ENCODE results near the gene MAT2A. TPM values are rescaled to one million over a fixed set of nuclear protein-coding genes. Genes with fewer than 3 reads are reported as not detected.

The MAT2A gene
- total RNA-seq, 4 donors from 2014 or later, result 303 to 511 (median 354) TPM

DNA sequence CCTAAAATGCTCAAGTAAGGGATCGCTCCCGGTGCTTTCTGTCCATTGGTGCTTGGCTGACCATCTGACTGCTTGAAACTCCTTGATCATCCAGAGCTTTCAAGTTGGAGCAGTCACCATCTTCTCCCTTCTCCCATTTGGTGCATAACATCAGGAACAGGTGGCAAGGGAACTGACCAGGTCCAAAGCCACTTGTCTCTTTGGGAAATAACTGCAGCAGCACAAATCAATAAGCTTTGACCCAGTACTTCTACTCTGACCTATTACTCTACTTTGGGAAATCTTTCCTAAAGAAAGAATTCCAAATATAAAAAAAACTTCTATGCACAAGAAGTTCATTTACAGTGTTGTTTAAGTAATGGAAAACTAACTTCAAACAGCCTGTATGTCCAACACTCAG lies 10.6 kb upstream of the MAT2A start:
- intact Hi-C loops (cut with DNase I), result no loop called here
- TF ChIP-seq, protein P1, sequence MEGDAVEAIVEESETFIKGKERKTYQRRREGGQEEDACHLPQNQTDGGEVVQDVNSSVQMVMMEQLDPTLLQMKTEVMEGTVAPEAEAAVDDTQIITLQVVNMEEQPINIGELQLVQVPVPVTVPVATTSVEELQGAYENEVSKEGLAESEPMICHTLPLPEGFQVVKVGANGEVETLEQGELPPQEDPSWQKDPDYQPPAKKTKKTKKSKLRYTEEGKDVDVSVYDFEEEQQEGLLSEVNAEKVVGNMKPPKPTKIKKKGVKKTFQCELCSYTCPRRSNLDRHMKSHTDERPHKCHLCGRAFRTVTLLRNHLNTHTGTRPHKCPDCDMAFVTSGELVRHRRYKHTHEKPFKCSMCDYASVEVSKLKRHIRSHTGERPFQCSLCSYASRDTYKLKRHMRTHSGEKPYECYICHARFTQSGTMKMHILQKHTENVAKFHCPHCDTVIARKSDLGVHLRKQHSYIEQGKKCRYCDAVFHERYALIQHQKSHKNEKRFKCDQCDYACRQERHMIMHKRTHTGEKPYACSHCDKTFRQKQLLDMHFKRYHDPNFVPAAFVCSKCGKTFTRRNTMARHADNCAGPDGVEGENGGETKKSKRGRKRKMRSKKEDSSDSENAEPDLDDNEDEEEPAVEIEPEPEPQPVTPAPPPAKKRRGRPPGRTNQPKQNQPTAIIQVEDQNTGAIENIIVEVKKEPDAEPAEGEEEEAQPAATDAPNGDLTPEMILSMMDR (IDR thresholded peaks at IDR 0.05), result no peak
- no peak for TF ChIP-seq POLR2A (IDR thresholded peaks at IDR 0.05)

DNA sequence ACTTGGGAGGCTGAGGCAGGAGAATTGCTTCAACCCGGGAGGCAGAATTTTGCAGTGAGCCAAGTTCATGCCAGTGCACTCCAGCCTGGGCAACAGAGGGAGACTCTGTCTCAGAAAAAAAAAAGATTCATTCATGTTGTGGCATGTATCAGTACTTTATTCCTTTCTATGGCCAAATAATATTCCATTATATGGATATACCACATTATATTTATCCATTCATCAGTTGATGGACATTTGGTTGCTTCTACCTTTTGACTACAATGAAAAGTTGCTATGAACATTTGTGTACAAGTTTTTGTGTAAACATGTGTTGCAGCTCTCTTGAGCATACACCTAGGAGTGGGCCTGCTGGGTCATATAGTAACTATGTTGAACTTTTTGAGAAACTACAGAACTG lies 9.2 kb upstream of the MAT2A start:
- WGBS, 2 donors, result 88 to 95% methylated on average over 1 of the region's 1 CpG
- no peaks in the 10 kb centered on the region for H3K27me3 ChIP-seq
- no peak for DNase-seq
- no peaks in the 10 kb centered on the region for H3K36me3 ChIP-seq
- H3K27ac ChIP-seq, result no peak overlapping the region
- H3K4me1 ChIP-seq, result no peaks in the 10 kb centered on the region
- TF ChIP-seq, protein P1 (IDR thresholded peaks at IDR 0.05), result no peak
- no peak for TF ChIP-seq POLR2A (IDR thresholded peaks at IDR 0.05)
- no peaks in the 10 kb centered on the region for H3K9me3 ChIP-seq
- intact Hi-C loops (cut with DNase I), result no loop called here
- H3K4me3 ChIP-seq (replicated peaks in 1 of 3), result no peak overlapping the region

More for the DNA sequence above, 10.6 kb upstream of the MAT2A start:
- 88 to 100% methylated on average over 2 of the region's 2 CpGs for WGBS, 2 donors
- no peak for DNase-seq
- no peak overlapping the region for H3K4me3 ChIP-seq (replicated peaks in 1 of 3)
- H3K4me1 ChIP-seq, result peaks cover 0 to 3% of the 10 kb centered on the region in 2 donors
- H3K9me3 ChIP-seq, result no peaks in the 10 kb centered on the region
- H3K27me3 ChIP-seq, result no peaks in the 10 kb centered on the region
- no peaks in the 10 kb centered on the region for H3K36me3 ChIP-seq
- H3K27ac ChIP-seq, result no peak overlapping the region

DNA sequence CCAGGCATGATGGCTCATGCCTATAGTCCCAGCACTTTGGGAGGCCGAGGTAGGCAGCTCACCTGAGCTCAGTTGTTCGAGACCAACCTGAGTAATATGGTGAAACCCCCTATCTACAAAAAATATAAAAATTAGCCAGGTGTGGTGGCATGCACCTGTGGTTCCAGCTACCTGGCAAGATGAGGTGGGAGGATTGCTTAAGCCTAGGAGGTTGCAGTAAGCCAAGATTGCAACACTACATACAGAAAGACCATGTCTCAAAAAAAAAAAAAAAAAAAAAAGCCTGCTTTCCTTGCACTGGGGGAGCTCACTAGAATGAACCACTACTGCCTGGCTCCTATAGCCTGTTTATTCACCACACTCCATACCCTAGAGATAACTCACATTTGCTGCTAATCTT lies 7.4 kb upstream of the MAT2A start:
- Histone ChIP-seq H3K27ac (no peak overlapping the region), H3K27me3 (no peaks in the 10 kb centered on the region), H3K36me3 (no peaks in the 10 kb centered on the region), H3K4me1 (no peaks in the 10 kb centered on the region), H3K4me3 (replicated peaks in 1 of 3) (no peak overlapping the region), H3K9me3 (no peaks in the 10 kb centered on the region)
- WGBS, 2 donors, result 50 to 100% methylated on average over 2 of the region's 2 CpGs
- DNase-seq, result no peak
- TF ChIP-seq, protein P1 (IDR thresholded peaks at IDR 0.05), result no peak
- intact Hi-C loops (cut with DNase I), result no loop called here

DNA sequence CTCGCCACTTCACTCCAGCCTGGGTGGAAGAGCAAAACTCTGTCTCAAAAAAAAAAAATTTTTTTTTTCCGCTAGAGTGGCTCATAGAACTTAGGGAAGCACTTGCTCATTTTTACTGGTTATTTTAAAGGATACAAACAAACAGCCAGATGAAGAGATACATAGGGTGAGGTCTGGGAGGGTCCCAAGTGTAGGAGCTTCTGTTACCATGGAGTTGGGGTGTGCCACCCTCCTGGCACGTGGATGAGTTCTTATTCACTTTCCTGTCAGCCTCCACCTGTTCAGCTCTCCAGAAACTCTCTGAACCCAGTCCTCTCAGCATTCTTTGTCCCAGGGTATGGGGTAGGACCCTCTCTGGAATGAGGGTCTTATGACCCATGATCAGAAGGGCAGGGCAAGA lies 4.9 kb upstream of the MAT2A start:
- Histone ChIP-seq H3K4me3 (replicated peaks in 1 of 3) (no peak overlapping the region), H3K27me3 (no peaks in the 10 kb centered on the region), H3K36me3 (no peaks in the 10 kb centered on the region), H3K27ac (no peak overlapping the region), H3K4me1 (peaks cover 6 to 10% of the 10 kb centered on the region in 2 donors), H3K9me3 (no peaks in the 10 kb centered on the region)
- 73 to 79% methylated on average over 3 of the region's 3 CpGs for WGBS, 2 donors
- TF ChIP-seq, protein P1 (IDR thresholded peaks at IDR 0.05), result no peak
- TF ChIP-seq POLR2A (IDR thresholded peaks at IDR 0.05), result no peak
- DNase-seq, result no peak
- intact Hi-C loops (cut with DNase I), result no loop called here

DNA sequence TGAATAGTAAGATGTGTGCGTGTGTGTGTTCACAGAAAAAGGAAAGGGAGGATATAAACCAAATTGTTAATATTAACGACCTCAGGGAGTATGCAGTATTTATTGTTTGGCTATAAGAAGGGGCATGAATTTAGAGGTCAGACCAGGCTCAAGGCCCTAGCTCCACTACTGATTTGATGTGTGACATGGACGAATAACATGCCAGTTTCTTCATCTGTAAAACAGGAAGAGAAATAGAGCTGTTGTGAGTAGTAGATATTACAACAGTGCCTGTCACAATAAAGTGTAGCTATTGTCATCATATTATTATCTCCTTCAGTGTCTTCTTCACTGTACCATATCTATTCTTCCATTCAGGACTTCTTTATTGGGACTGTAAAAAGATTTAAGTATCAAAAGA lies 4.1 kb upstream of the MAT2A start:
- H3K4me1 ChIP-seq, result peaks cover 6 to 10% of the 10 kb centered on the region in 2 donors
- H3K4me3 ChIP-seq (replicated peaks in 1 of 3), result no peak overlapping the region
- peaks cover 0 to 6% of the 10 kb centered on the region in 2 donors for H3K36me3 ChIP-seq
- 86 to 92% methylated on average over 3 of the region's 3 CpGs for WGBS, 2 donors
- no peaks in the 10 kb centered on the region for H3K27me3 ChIP-seq
- H3K27ac ChIP-seq, result no peak overlapping the region
- no peak for TF ChIP-seq POLR2A (IDR thresholded peaks at IDR 0.05)
- TF ChIP-seq, protein P1 (IDR thresholded peaks at IDR 0.05), result no peak
- DNase-seq, result no peak
- H3K9me3 ChIP-seq, result no peaks in the 10 kb centered on the region
- intact Hi-C loops (cut with DNase I), result no loop called here
